Fibroblast of upper back skin (primary cell): Measurements from ENCODE around the gene ZYG11B.
"Not testable (repeated sequence)": the region's sequence is repeated elsewhere in the genome, so short reads cannot be mapped to it uniquely, and the experiment has no call there.

Experiments used
- DNase-seq: peaks from one replicate; pipeline ENCODE4 v3.0.0-alpha.2; 2013

The ZYG11B gene

GRCh38 chr1:52759908-52760307, 33.7 kb downstream of the ZYG11B start:
- DNase-seq = no peak

DNA sequence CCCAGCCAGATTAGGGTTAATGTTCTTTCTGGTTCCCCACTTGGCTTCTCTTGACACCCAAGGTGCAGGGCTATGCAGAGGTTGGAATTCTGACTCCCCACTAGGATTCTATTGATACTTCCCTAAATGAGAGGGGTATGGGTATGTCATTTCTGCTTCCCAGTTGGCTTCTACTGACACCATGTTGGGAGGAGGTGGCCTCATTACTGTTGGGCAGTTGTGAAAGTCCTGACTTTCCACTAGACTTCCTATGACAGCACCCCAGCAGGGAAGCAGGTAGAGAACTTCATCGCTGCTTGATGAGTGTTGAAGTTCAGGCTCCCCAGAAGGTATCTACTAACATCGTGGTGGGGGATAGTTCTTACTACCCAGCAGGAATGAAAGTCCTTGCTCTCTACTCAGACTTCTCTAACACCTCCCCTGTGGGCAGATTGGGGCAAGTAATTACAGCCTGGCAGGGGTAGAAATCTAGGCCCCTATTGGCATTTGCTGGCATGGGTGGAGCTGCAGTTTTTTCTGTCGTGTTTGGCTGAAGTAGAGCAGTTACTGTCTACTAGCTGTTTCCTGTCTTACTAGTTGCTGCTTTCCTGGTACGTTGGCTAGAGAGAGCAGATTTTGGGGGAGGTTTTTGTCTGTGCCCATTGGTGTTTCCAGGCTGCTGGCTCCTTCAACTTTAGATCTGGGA, 41.5 kb downstream of the ZYG11B start:
- no peak for DNase-seq

GRCh38 chr1:52769346-52770033, 43.2 kb downstream of the ZYG11B start:
- DNase-seq = no peak

DNA sequence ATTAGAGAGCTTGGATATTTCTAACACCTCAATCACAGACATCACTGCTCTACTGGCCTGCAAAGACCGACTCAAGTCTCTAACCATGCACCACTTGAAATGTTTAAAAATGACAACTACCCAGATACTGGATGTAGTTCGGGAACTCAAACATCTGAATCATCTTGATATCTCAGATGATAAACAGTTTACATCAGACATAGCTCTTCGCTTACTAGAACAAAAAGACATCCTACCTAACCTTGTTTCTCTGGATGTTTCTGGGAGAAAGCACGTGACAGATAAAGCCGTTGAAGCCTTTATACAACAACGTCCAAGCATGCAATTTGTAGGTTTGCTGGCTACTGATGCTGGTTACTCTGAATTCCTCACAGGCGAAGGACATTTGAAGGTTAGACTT, 45.1 kb downstream of the ZYG11B start:
- DNase-seq = no peak

GRCh38 chr1:52786148-52786547, 59.9 kb downstream of the ZYG11B start:
- no peak for DNase-seq

- DNase-seq = not testable (repeated sequence)
These were observed 64.2 kb downstream of the ZYG11B start for GRCh38 chr1:52790429-52790828.

GRCh38 chr1:52792036-52792435, 65.8 kb downstream of the ZYG11B start:
- DNase-seq = peak; percentile 2

DNA sequence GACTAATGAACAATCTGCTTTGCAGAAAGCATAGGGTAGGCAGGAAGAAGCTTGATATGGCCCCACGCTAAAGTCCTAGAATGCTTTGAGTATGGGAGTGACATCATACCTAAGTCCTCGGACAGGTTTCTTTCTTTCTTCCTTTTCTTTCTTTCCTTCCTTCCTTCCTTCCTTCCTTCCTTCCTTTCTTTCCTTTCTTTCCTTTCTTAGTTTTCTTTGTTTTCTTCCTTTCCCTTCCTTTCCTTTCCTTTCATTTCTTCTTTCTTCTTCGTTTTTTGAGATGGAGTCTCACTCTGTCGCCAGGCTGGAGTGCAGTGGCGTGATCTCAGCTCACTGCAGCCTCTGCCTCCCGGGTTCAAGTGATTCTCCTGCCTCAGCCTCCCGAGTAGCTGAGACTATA, 67.5 kb downstream of the ZYG11B start:
- DNase-seq = not testable (repeated sequence)

GRCh38 chr1:52795464-52795863, 69.2 kb downstream of the ZYG11B start:
- DNase-seq = no peak

DNA sequence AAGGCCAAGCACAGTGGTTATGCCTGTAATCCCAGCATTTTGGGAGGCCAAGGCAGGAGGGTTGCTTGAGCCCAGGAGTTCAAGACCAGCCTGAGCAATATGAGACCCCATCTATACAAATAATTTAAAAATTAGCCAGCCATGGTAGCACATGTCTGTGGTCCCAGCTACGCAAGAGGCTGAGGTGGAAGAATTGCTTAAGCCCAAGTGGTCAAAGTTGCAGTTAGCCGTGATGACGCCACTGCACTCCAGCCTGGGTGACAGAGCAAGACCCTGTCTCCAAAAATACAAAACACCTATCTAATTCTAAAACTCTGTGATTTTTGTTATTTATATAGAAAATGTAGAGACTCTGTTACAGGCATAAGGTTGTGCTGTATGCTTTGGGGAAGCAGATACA, 72.1 kb downstream of the ZYG11B start:
- no peak for DNase-seq

DNA sequence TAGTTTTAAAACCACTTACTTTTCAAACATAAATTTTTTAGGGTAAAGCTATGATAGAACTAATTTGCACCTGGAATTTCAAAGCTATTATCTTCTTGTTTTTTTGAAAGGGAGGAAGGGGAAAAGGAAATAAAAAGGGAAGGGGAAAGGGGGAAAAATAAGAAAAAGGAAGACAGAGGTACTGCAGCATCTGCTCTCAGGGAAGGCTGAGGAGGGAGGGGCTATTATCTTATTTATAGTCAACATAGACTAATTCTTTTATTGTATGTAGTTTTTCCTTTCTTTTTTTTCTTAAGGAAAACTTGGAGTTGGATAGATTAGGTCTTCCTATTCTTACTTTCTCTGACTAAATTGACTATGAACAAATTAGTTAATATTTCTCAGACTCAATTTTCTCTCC, 74.8 kb downstream of the ZYG11B start:
- no peak for DNase-seq

DNA sequence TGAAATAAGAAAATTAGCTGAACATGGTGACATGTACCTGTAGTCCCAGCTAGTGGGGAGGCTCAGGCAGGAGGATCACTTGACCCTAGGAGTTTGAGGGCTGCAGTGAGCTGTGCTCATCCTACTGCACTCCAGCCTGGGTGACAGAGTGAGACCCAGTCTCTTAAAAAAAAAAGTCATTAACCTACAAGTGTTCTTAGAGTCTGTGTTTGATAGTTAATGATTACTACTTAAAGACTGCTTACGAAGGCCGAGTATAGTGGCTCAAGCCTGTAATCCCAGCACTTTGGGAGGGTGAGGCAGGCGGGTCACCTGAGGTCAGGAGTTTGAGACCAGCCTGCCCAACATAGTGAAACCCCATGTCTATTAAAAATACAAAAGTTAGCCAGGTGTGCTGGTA, 77.8 kb downstream of the ZYG11B start:
- DNase-seq = not testable (repeated sequence)

DNA sequence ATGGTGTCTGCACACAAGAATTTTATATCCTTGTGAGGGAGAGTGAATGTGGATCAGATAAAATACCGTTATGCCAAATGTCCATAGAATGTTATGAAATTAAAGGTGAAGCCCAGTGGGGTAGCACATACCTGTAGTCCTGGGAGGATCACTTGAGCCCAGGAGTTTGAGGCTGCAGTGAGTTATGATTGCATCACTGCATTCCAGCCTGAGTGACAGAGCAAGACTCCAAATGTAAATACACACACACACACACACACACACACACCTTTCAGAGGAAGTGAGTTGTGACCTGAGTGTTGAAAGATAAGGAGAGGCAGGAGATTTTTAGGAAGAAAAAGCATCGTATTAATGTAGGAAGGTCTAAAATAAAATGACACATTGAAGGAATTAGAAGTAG, 88.2 kb downstream of the ZYG11B start:
- peak; percentile 17 for DNase-seq

DNA sequence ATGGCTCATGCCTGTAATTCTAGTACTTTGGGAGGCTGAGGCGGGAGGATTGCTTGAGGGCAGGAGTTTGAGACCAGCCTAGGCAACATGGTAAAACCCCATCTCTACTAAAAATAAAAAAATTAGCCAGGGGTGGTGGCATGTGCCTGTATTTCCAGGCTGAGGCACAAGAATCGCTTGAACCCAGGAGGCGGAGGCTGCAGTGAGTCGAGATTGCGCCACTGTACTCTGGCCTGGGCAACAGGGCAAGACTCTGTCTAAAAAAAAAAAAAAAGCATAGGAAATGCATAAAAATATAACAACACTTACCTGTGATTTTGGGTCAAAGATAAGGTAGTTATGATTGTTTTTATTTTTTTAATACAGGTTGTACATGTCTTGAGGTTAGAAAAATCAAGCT, 94.6 kb downstream of the ZYG11B start:
- not testable (repeated sequence) for DNase-seq

DNA sequence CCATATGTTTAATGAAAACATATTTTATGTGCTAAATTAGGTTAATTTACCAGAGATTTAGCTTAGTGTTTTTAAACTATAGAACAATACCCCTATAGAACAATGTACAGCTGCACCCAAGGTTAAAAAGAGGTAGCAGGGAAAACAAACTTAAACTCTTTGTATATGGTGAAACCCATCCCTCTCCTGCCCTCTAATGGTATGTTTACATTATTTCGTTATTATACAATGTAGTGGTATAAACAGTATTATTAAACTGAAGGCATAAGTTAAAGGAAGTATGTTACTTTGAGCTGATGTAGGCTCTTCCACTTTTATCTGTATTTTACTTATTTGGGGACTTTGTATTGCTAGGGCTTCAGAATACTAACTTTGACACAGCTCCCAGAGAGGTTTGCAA, 99.6 kb downstream of the ZYG11B start:
- DNase-seq = no peak

DNA sequence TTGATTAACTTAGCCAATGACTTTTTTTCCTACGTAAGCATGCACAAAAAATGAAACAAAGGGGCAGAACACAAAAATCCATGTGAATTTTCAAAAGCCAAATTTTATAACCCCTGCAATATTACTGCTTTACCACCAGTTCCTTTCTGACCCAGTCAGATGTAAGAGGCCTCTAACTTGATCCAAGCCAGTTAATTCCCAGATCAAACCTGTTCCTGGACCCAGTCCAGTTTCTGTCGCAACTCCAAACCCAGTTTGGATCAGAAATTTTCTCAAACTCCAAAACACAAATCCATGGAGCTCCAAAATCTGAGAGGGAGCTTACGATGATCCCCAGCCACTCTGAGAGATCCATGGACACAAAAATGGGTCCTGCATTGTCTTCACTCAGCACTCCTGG, 108.5 kb downstream of the ZYG11B start:
- DNase-seq = no peak

DNA sequence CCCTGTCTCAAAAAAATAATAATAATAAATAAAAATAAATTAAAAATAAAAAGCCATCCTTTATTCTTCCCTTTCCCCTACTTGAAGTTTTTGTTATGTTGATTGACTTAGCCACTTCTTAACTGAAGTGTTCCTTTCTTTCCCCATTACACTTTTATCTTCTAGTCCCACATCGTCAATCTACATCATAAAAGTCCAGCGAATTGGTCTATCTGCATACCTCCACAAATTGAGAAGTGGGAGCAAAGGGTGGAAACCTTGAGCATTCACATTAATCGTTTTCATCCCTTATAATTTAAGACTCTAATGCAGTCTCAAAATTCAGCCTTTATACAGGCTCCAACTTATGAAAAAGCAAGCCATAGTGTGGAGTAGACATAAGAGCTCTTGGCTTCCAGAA, 109.8 kb downstream of the ZYG11B start:
- DNase-seq = no peak

GRCh38 chr1:52839175-52839574, 112.9 kb downstream of the ZYG11B start:
- DNase-seq = not testable (repeated sequence)

DNA sequence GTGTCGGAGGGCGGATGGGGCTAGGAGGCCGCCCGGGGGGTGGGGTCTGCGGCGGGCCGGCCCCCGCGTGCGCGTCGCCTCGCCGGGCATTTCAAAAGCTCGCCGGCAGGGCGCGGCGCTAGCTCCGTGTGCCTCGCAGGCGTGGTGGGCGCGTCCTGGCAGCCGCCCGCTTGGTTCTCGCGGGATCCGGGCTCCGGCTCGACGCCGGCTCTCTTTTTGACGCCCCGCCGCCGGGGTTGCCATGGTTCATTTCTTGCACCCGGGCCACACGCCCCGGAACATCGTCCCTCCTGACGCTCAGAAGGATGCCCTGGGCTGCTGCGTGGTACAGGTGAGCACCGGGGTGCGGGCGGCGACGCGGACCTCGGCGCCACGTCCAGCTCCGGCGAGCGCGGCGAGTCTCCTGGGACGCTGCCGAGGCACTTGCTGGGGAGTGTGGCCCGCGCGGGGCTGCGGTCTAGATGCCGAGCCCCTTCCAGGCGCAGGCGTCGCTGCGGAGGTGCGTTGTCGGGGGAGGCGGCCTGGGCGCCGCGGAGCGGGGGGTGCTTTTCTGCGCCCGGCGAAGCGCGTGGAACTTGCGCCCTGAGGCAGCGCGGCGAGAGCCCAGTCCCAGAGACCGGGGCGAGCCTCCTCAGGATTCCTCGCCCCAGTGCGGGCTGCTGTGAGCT, 116.5 kb downstream of the ZYG11B start, which contains the start of gene ZYG11A:
ZYG11A (plus strand) TSS at position 118 of the 668 bp plus-strand sequence; CDS start at position 242, 124 bp downstream.
- DNase-seq = peak; percentile 73

DNA sequence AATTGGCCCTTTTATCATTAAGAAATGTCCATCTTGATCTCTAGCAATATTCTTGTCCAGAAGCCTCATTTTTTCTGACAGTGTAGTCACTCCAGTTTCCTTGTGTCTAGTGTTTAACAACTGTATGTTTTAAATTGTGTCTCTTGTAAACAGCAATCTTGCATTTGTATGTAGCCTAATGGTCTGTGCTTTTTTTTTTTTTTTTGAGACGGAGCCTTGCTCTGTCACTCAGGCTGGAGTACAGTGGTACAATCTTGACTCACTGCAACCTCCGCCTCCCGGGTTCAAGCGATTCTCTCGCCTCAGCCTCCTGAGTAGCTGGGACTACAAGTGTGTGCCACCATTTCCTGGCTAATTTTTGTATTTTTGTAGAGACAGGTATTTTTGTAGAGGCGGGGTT, 118.9 kb downstream of the ZYG11B start:
- DNase-seq = not testable (repeated sequence)

- DNase-seq = no peak
These were observed 122.2 kb downstream of the ZYG11B start for GRCh38 chr1:52848423-52848822.

DNA sequence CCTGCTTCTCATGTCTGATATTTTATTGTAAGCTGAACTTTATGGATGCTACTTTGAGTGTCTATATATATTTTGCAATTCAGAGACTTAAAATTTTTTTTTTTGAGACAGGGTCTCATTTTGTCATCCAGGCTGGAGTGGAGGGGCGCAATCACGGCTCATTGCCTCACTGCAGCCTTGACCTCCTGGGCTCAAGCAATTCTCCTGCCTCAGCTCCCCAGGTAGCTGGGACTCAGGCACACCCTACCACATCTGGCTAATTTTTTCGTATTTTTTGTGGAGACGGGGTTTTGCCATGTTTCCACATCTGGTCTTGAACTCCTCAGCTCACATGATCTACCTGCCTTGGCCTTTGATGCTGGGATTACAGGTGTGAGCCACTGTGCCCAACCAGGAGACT, 124.7 kb downstream of the ZYG11B start:
- no peak for DNase-seq

DNA sequence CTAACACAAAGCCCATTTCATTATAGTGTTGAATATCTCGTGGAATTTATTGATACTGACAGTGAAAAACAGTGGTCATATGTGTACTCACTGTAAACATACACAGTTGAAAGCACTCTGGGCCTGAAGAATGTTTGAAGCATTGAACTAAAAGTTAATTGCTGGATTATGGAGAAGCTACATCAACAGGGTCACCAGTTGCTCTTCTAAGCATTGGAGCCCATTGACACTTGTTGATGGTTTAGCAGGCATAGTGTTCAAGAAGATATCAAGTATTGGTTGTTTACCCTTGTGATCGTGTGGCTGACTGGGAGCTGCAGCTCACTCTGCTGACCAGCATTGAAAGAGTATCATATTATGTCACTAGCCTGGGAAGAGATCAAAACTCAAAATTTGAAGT, 126.6 kb downstream of the ZYG11B start:
- no peak for DNase-seq

DNA sequence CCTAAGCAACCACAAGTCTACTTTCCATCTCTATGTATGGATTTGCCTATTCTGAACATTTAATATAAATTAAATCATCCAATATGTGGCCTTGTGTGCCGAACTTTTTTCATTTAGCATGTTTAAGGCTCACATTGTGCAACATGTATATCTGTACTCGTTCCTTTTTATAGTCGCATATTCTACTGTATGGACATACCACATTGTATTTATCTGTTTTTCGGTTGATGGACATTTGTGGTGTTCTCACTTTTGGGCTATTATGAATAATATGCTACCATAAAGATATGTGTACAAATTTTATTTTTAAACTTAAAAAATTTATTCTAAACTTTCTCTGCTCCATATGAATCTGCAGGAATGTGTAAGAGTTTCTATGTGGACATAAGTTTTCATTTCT, 129.3 kb downstream of the ZYG11B start:
- DNase-seq = no peak
